Mesothelial cell of epicardium (in vitro differentiated cells): Measurements from ENCODE around the gene CLK4. TPM values are rescaled to one million over a fixed set of nuclear protein-coding genes. Genes with fewer than 3 reads are reported as not detected.

Source experiments
- DNase-seq, 2 experiments: peaks; one replicate each; pipeline ENCODE4 v3.0.0; 2021; ENCODE audit warnings: low spot score in 2 of 2; ENCODE audit not compliant: unreplicated experiment in 2 of 2
- H3K27ac Mint-ChIP-seq: 2 replicates; pipeline ENCODE4 v1.8.0; 2021; ENCODE audit warnings: mixed read lengths
- H3K27me3 Mint-ChIP-seq: 2 replicates; pipeline ENCODE4 v1.8.0; 2021; ENCODE audit warnings: low read depth, mixed read lengths
- H3K36me3 Mint-ChIP-seq: 2 replicates; pipeline ENCODE4 v1.8.0; 2021; ENCODE audit warnings: mixed read lengths
- H3K4me1 Mint-ChIP-seq: 2 replicates; pipeline ENCODE4 v1.8.0; 2021; ENCODE audit warnings: mixed read lengths
- H3K4me3 Mint-ChIP-seq: 2 replicates; pipeline ENCODE4 v1.8.0; 2021; ENCODE audit warnings: mild to moderate bottlenecking, moderate library complexity, mixed read lengths
- H3K9me3 Mint-ChIP-seq: 2 replicates; pipeline ENCODE4 v1.8.0; 2021; ENCODE audit warnings: mixed read lengths
- CTCF ChIP-seq: fragments of 200-600 bp; sonication (generic); IDR thresholded peaks from one replicate; pipeline ENCODE4 v1.5.0; 2021; ENCODE audit warnings: antibody characterized with exemption; ENCODE audit not compliant: unreplicated experiment
- total RNA-seq: library from RNA; stranded (reverse); gene quantifications from 3 replicates; pipeline ENCODE4 v1.2.1, GENCODE V29; 2021

The CLK4 gene
- total RNA-seq, 1 donor from 2014 or later: 42.1 TPM

- H3K27ac Mint-ChIP-seq: peak overlapping the region; percentile 100
- H3K4me3 Mint-ChIP-seq: peak overlapping the region; percentile 100
- TF ChIP-seq CTCF: no peak
- peaks cover 8% of the 10 kb centered on the region for H3K36me3 Mint-ChIP-seq
- DNase-seq: no peak
- H3K27me3 Mint-ChIP-seq: no peaks in the 10 kb centered on the region
- H3K4me1 Mint-ChIP-seq: peaks cover 32% of the 10 kb centered on the region
- H3K9me3 Mint-ChIP-seq: no peaks in the 10 kb centered on the region
Observed at GRCh38 chr5:178625679-178626483, 969 bp downstream of the CLK4 start.

- Mint-ChIP-seq H3K9me3 (no peaks in the 10 kb centered on the region), H3K4me1 (peaks cover 24% of the 10 kb centered on the region), H3K27ac (peak overlapping the region; percentile 100), H3K4me3 (peak overlapping the region; percentile 100), H3K27me3 (no peaks in the 10 kb centered on the region), H3K36me3 (peaks cover 14% of the 10 kb centered on the region)
- DNase-seq: no peak
- no peak for TF ChIP-seq CTCF
Observed at GRCh38 chr5:178624631-178625546, 2.0 kb downstream of the CLK4 start.

GRCh38 chr5:178622679-178623247 is 4.1 kb downstream of the CLK4 start:
- TF ChIP-seq CTCF: no peak
- no peak for DNase-seq
- H3K36me3 Mint-ChIP-seq: peaks cover 20% of the 10 kb centered on the region
- H3K27ac Mint-ChIP-seq: no peak overlapping the region
- H3K27me3 Mint-ChIP-seq: no peaks in the 10 kb centered on the region
- H3K4me3 Mint-ChIP-seq: no peak overlapping the region
- peaks cover 21% of the 10 kb centered on the region for H3K4me1 Mint-ChIP-seq
- no peaks in the 10 kb centered on the region for H3K9me3 Mint-ChIP-seq

GRCh38 chr5:178619390-178619789 is 7.5 kb downstream of the CLK4 start:
- Mint-ChIP-seq H3K4me1 (peaks cover 14% of the 10 kb centered on the region), H3K36me3 (peaks cover 31% of the 10 kb centered on the region), H3K9me3 (no peaks in the 10 kb centered on the region), H3K4me3 (no peak overlapping the region), H3K27ac (peak overlapping the region; percentile 8), H3K27me3 (no peaks in the 10 kb centered on the region)
- no peak for TF ChIP-seq CTCF
- DNase-seq: no peak

GRCh38 chr5:178612299-178612698 is 14.6 kb downstream of the CLK4 start:
- H3K4me3 Mint-ChIP-seq: no peak overlapping the region
- no peak overlapping the region for H3K27ac Mint-ChIP-seq
- H3K36me3 Mint-ChIP-seq: peaks cover 51% of the 10 kb centered on the region

More at GRCh38 chr5:178612299-178612698, 14.6 kb downstream of the CLK4 start:
- no peak for TF ChIP-seq CTCF
- H3K9me3 Mint-ChIP-seq: peaks cover 7% of the 10 kb centered on the region
- H3K4me1 Mint-ChIP-seq: no peaks in the 10 kb centered on the region
- no peak for DNase-seq
- no peaks in the 10 kb centered on the region for H3K27me3 Mint-ChIP-seq
